GM21390 (cell line): ENCODE measurements around the gene SLC6A8.

ENCODE experiments used
- ATAC-seq: cut with Tn5 transposase; IDR thresholded peaks from one replicate; pipeline ENCODE4 v1.9.1; 2021; ENCODE audit not compliant: unreplicated experiment

Gene SLC6A8

GRCh38 chrX:153648358-153649177, 39.2 kb upstream of the SLC6A8 start:
- ATAC-seq, result no peak

DNA sequence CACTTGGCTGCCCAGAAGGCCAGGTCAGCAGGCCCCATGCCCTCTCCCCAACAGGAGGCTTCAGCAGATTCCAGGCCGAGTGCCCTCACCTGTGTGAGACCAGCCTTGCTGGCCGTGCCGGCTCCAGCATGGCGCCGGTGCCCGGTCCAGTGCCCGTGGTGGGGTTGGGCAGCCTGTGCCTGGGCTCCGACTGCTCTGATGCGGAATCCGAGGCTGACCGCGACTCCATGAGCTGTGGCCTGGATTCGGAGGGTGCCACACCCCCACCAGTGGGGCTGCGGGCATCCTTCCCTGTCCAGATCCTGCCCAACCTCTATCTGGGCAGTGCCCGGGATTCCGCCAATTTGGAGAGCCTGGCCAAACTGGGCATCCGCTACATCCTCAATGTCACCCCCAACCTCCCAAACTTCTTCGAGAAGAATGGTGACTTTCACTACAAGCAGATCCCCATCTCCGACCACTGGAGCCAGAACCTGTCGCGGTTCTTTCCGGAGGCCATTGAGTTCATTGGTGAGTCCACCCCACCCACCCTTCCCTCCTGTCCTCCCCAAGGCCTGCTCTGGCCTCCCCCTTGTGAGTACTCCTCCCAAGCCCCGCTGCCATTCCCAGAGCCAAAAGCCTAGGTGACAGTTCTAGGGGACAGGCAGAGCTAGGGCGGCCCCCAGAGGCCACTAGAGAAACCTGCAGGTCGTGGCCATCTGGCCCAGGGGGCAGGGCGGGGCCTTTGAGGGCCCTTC, 38.4 kb upstream of the SLC6A8 start:
- ATAC-seq, result no peak

DNA sequence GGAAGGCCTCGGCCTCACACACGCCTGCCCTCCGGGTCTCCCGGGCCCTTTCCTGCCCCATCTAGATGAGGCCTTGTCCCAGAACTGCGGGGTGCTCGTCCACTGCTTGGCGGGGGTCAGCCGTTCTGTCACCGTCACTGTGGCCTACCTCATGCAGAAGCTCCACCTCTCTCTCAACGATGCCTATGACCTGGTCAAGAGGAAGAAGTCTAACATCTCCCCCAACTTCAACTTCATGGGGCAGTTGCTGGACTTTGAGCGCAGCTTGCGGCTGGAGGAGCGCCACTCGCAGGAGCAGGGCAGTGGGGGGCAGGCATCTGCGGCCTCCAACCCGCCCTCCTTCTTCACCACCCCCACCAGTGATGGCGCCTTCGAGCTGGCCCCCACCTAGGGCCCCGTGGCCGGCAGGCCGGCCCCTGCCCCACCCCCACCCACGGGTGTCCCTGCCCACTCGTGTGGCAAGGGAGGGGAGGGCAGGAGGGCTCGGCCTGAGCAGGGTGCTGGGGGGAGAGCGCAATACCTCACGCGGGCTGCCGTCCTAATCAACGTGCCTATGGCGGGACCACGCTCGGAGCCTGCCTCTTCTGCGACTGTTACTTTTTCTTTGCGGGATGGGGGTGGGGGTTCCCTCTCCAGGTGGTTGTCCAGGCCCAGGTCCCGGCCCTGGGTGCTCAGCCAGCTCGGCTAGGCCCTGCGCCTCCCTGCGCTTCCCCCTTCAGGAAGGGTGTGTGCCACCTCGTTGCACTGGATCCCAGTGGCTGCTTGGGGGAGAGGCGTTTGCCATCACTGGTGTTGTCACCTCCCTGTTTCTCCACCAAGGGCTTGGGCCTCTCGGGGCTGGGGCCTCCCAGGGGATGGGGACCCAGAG, 37.6 kb upstream of the SLC6A8 start:
- no peak for ATAC-seq

GRCh38 chrX:153650959-153651358, 36.8 kb upstream of the SLC6A8 start:
- ATAC-seq, result no peak

GRCh38 chrX:153651540-153652079, 36.1 kb upstream of the SLC6A8 start:
- no peak for ATAC-seq

DNA sequence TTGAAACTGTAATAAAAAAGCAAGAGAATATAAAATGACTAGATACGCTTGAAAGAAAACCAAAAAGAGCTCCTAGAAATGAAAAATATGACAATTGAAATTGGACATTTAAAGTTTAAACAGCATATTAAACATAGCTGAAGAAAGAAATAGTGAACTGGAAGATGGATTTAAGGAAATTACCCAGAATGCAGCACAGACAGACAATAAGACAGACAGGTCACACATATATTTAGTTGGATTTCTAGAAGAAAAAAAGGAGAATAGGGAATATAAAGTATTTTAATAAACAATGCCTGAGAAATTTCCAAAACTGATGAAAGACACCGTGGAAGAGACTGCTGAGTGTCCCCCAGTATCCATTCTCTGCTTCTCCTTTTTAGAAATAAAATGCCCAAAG, 34.2 kb upstream of the SLC6A8 start:
- no peak for ATAC-seq

DNA sequence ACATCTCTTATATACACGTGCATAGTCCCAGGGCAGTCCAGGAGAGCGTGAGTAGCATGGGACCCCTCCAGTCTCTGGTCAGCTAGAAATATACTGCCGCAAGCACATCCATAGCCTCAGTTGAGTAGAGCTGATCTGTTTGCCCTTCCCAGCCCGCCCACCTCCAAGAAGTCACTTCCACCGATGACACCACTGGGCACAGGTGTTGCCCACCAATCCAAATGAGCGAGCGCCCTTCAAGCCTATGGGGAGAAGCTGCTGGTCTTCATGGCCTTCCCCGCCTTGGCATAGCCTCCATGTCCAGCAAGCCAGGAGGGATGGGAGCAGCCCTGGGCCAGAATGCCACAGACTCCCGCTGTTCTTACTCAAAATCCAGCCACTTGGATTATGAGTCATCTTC, 30.6 kb upstream of the SLC6A8 start:
- no peak for ATAC-seq

DNA sequence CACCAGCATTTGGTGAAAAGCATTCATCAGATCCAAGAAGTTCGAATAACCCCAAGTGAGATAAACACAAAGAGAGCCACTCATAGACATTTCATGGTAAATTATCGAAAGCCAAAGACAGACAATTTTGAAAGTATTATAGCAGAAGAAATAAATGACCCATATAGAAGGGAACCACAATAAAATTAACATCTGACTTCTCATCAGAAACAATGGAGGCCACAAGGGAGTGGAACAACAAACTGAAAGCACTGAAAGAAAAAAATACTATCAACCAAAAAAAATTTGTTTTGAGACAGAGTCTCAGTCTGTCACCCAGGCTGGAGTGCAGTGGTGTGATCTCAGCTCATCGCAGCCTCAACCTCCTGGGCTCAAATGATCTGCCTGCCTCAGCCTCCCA, 28.5 kb upstream of the SLC6A8 start:
- ATAC-seq, result no peak

DNA sequence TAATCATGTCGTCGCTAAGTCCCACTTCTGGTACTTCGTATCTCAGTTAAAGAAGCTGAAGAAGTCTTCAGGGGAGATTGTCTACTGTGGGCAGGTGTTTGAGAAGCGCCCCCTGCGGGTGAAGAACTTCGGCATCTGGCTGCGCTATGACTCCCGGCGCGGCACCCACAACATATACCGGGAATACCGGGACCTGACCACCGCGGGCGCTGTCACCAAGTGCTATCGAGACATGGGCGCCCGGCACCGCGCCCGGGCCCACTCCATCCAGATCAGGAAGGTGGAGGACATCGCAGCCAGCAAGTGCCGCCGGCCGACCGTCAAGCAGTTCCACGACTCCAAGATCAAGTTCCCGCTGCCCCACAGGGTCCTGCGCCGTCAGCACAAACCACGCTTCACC, 25.5 kb upstream of the SLC6A8 start:
- ATAC-seq, result no peak

- no peak for ATAC-seq
Measured at GRCh38 chrX:153665726-153666306, 21.9 kb upstream of the SLC6A8 start.

GRCh38 chrX:153667281-153667955, 20.3 kb upstream of the SLC6A8 start:
- ATAC-seq, result no peak

GRCh38 chrX:153667956-153668396, 19.8 kb upstream of the SLC6A8 start:
- no peak for ATAC-seq

DNA sequence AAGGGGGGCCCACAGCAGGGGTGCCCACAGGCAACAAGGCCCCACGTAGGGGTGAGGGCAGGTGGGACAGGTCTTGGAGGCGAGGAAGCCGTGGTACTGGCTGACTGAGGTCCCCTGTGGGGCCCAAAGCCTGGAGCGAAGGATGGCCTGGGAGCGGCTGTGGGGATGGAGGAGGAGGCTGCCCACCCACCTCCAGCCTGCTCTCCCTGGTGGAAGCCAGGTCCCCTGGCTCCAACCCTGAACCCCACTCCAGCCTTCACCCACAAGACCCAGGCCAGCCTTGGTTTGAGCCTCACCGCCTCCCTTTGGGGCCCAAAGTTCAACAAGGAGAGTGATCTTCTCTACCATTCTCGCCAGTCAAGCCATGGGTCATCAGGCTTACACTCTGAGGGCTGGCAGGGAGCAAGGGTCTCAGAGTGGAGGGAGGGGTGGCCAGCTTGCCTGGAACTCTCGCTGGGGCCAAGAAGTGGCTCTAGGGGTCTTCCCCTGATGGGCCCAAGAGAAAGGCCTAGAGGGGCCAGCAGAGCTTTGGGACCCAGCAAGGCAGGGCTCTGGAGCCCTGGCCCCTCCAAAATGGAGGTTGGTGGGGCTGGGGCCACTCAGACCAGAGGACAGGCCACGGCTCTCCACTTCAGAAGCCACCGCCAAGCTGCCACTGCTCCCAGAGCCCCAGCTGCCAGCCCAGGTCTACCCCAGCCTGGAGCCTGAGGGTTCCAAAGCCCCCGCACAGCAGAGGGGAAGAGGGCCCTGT, 19.1 kb upstream of the SLC6A8 start:
- no peak for ATAC-seq

GRCh38 chrX:153669174-153669890, 18.4 kb upstream of the SLC6A8 start:
- ATAC-seq, result no peak

DNA sequence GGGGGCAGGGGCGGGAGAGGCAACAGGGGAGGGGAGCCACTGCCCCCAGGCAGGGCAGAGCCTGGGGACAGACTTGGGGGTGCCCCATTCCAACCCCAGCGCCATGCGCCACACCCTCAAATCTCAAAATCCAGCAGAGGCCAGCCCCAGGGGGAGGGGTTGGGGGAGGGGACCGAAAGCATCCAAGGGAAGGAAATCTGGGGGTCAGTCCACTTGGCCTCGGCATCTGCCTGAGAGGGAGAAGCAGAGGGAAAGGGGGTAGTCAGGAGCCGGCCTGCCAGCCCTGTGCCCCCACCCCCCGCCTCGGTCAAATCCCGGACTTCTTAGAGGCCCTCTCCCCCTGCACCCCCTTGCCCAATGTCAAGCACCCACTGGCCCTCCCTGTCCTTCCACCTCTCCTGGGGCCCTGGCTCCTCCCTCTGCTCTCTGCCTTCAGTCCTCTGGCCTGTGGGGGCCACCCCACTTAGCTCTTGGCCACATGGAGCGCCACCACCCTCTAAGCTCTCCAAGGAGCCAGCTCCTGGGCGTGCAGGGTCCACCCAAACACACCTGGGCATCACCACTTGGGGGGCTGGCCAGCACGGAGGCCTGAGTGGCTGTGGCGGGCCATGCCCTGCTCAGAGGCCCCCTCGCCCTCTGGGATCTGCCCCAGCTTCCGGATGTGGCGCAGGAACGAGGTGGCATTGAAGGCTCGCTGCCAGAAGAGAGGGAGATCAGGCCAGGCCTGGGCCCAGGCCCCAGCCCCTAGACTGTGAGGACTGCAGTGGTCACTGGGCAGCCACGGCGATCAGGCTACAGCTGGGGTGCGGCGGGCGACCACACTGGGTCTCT, 17.6 kb upstream of the SLC6A8 start:
- no peak for ATAC-seq

DNA sequence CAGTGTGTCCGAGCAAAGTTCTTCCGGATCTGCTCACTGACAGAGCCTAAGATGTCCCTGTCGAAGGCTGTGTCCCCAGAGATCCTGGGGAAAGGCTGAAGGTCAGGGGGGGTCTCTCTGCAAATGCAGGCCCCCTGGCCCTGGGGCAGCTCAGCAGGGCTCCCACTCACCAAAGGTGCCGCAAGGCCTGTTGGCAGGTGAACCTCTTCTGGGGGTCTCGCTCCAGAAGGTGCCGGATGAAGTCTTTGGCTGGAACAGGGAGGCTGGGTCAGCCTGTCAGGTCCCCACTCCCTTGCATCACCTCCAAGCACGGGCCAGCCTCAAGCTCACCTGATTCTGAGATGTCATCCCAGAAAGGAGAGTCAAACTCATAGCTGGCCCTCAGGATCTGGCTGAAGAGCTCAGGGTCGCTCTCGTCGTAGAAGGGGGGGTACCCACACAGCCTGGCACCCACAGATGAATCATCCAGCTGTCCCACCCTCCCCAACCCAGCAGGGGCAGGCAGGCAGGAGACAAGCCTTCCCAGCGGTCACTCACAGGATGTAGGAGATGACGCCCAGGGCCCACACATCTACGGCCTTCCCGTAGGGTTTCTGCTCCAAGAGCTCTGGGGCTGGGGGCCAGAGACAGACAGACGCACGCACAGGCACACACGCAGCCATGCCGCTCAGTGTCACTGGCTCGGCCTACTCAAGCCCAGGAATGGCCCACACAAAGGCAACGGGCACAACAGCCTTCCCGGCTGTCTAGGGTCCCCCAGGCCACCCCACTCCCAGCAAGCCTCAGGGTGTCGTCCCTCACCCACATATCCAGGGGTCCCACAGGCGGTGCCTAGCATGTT, 16.8 kb upstream of the SLC6A8 start:
- ATAC-seq, result no peak
